ENCODE results near the gene SKI. TPM values are rescaled to one million over a fixed set of nuclear protein-coding genes. Genes with fewer than 3 reads are reported as not detected.
A peak's percentile ranks its signal among the peaks of the same experiment; 100 is the strongest.

The SKI gene
- total and polyA plus RNA-seq, 8 donors = 55.8 to 89.0 (median 73.9) TPM

DNA sequence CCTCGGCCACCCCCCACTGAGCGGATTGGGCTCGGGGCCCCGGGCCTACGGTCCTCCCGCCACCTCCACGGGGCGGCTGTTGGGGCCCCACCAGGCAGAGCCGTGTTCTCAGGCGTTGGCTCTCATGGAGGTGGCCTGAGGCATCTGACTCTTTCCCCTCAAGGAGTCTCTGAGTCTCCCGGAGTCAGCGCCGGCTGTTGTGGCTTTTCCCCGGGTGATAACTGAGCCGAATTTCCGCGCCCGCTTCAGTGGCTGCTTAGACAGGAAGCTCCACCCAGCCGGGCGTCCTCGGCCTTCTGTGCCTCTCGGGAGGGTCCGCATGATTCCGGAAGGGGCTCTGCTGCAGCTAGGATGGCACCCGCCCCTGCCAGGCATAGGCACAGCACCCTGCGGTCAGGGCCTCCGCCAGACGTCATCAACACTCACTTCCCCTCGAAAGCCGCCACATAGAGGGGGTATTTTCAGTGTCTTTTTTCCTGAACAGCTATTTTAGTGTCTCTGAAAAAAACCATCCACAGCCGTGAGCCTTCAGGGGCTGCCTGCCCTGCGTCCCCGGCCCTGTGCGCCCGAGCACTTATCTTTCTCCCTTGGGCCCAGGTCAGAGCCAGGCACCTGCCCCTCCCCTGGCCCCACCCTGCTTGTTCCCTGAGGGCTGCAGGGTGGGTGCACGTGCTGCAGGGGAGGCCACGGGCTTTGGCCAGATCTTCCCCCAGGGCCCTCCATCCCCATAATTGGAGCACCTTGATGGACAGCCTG is 72.9 kb downstream of the SKI start:
- no peaks in the 10 kb centered on the region for H3K27me3 ChIP-seq
- intact Hi-C loops (cut with DNase I) = no loop called here
- DNase-seq = peak in 2 of 4 donors; percentile 91 to 94
- peak overlapping the region; percentile 87 to 92 for H3K27ac ChIP-seq
- peaks cover 0 to 50% of the 10 kb centered on the region in 2 donors for H3K36me3 ChIP-seq
- no peak for TF ChIP-seq CTCF (IDR thresholded peaks at IDR 0.05)
- ATAC-seq = peak; percentile 66
- peaks cover 32 to 49% of the 10 kb centered on the region in 2 donors for H3K4me1 ChIP-seq
- H3K4me3 ChIP-seq = peak overlapping the region in 1 of 2 donors; percentile 35
- H3K9me3 ChIP-seq = no peaks in the 10 kb centered on the region

DNA sequence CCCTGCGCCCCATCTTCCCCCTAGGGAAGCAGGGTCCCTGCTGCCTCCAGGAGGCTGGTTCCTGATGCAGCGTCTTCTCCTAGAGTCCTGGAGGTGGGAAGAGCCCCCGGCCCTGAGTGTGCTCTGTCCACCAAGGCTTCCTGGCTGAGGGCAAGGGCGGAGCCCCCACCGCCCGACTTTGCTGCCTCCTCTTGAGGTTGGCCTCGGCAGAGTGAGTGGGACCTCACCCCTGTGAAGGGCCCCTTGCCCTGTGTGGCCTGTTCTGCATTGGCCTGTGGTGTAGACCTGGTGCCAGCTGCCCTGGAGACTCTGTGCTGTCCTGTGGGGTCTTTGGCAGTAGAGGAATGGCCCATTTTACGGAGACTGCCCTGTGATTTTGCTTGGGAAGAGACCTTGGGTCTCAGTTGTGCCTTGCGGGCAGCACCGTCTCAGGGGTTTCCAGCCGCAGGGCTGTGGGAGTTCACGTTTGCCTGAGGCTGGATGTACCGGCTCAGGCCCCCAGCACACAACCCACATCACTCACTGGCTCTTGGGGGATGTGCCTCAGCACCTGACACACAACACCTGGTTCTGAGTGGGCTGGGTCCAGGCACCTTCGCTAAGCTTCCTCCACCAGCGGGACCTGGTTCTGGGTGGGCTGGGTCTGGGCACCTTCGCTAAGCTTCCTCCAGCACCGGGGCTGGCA is 73.6 kb downstream of the SKI start:
- intact Hi-C loops (cut with DNase I) = no loop called here
- Histone ChIP-seq H3K9me3 (no peaks in the 10 kb centered on the region), H3K27me3 (no peaks in the 10 kb centered on the region), H3K36me3 (peaks cover 0 to 57% of the 10 kb centered on the region in 2 donors), H3K4me3 (no peak overlapping the region), H3K4me1 (peaks cover 32 to 49% of the 10 kb centered on the region in 2 donors), H3K27ac (peak overlapping the region; percentile 87 to 92)
- ATAC-seq (no peak), DNase-seq (no peak)
- no peak for TF ChIP-seq CTCF (IDR thresholded peaks at IDR 0.05)

GRCh38 chr1:2302292-2302925 is 74.3 kb downstream of the SKI start:
- no peak for ATAC-seq
- no peak for TF ChIP-seq CTCF (IDR thresholded peaks at IDR 0.05)
- Histone ChIP-seq H3K27ac (no peak overlapping the region), H3K27me3 (no peaks in the 10 kb centered on the region), H3K36me3 (peaks cover 0 to 59% of the 10 kb centered on the region in 2 donors), H3K9me3 (no peaks in the 10 kb centered on the region), H3K4me3 (no peak overlapping the region), H3K4me1 (peaks cover 32 to 49% of the 10 kb centered on the region in 2 donors)
- intact Hi-C loops (cut with DNase I) = no loop called here
- no peak for DNase-seq

GRCh38 chr1:2303016-2303775 is 75.1 kb downstream of the SKI start:
- Histone ChIP-seq H3K27ac (no peak overlapping the region), H3K4me3 (no peak overlapping the region), H3K9me3 (no peaks in the 10 kb centered on the region), H3K36me3 (peaks cover 0 to 61% of the 10 kb centered on the region in 2 donors), H3K27me3 (no peaks in the 10 kb centered on the region), H3K4me1 (peaks cover 32 to 45% of the 10 kb centered on the region in 2 donors)
- intact Hi-C loops (cut with DNase I) = no loop called here
- ATAC-seq = no peak
- TF ChIP-seq CTCF (IDR thresholded peaks at IDR 0.05) = no peak
- DNase-seq = no peak
